Lower leg skin (tissue), 3 donors: ENCODE data around the gene GPRC5A.

Experiments
- CTCF ChIP-seq, 3 donors: fragments of 450-650 bp; IDR thresholded peaks; one replicate each; pipeline ENCODE4 v1.5.1; 2016; ENCODE audit warnings: antibody characterized with exemption in 3 of 3, mild to moderate bottlenecking in 3 of 3, moderate library complexity in 2 of 3
- POLR2A ChIP-seq, 2 donors: fragments of 450-650 bp; IDR thresholded peaks; one replicate each; pipeline ENCODE4 v1.6.1; 2016 to 2017; ENCODE audit warnings: antibody characterized with exemption in 2 of 2, mild to moderate bottlenecking in 1 of 2, moderate library complexity in 1 of 2

- no peak for TF ChIP-seq POLR2A (IDR thresholded peaks at IDR 0.05)
- TF ChIP-seq CTCF (IDR thresholded peaks at IDR 0.05), result no peak
These were observed 31.7 kb upstream of the GPRC5A start for GRCh38 chr12:12859690-12860089.
